HUES64 (cell line): ENCODE measurements around the gene PPP1R3F.

Source experiments
- H3K27ac ChIP-seq: 2 replicates; pipeline ENCODE4 v1.7.0; 2013; ENCODE audit warnings: low read depth, low read length, inconsistent platforms
- H3K27me3 ChIP-seq: 2 replicates; pipeline ENCODE4 v1.6.1; 2013; ENCODE audit warnings: mild to moderate bottlenecking, low read length; ENCODE audit not compliant: insufficient read depth
- H3K36me3 ChIP-seq: 2 replicates; pipeline ENCODE4 v1.6.1; 2013; ENCODE audit warnings: mild to moderate bottlenecking, low read length; ENCODE audit not compliant: insufficient read depth
- H3K4me1 ChIP-seq: 2 replicates; pipeline ENCODE4 v1.6.1; 2013; ENCODE audit warnings: mild to moderate bottlenecking, low read length, moderate library complexity; ENCODE audit not compliant: insufficient read depth
- H3K4me3 ChIP-seq: 2 replicates; pipeline ENCODE4 v1.5.1; 2013; ENCODE audit warnings: mild to moderate bottlenecking, low read length, moderate library complexity
- H3K9ac ChIP-seq: 2 replicates; pipeline ENCODE4 v1.6.1; 2013; ENCODE audit warnings: mild to moderate bottlenecking, low read depth, low read length
- H3K9me3 ChIP-seq: 2 replicates; pipeline ENCODE4 v1.6.1; 2013; ENCODE audit warnings: low read depth, low read length; ENCODE audit not compliant: insufficient read depth
- WGBS: fragments of 150-250, 120-280 bp; methylation state at CpG from one replicate; pipeline ENCODE4 v1.1.7; 2013; ENCODE audit warnings: missing lambda C conversion rate; 5-methylcytosine and 5-hydroxymethylcytosine counted together

Gene PPP1R3F

GRCh38 chrX:49233176-49233575, 36.4 kb upstream of the PPP1R3F start, which contains the start of gene CACNA1F:
Gene CACNA1F (minus strand): TSS chrX:49233340. CDS start chrX:49233309, 31 bp downstream.
- Histone ChIP-seq H3K36me3 (no peaks in the 10 kb centered on the region), H3K4me1 (no peaks in the 10 kb centered on the region), H3K4me3 (no peak within 1 kb of the TSS), H3K9ac (no peak within 1 kb of the TSS), H3K27ac (no peak within 1 kb of the TSS), H3K27me3 (no peaks in the 10 kb centered on the region), H3K9me3 (no peaks in the 10 kb centered on the region)
- WGBS = no CpG with 5 or more reads among the region's 9 CpGs

DNA sequence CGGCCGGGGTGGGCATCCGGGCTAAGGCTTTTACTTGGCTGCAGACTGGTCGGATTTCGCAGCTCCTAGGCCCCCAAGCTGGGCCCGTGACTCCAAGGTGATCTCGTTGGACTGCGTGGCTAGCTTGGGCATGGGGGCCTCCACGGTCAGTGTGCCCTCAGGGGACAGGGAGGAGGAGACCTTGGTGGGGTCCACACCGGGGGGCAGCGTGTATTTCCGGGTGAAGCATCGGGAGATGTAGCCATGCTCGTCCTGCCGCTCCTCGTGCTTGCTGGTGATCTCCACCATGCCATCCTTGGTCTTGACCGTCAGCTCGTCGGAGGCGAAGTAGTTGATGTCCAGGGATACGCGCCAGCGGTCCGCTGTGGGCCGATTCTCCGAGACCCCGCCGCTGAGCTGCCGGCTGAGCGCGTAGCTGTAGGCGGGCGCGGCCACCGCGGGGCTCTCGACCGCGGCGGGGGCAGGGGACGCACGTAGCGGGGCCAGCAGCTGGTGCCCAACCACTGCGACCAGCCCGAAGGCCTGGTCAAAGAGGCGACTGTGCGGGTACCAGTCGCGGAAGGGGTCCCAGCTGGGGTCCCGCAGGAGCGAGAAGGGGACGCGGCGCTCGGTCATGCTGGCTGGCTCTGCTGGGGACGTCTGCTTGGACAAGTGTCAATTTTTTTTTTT, 35.6 kb upstream of the PPP1R3F start:
- no peak overlapping the region for H3K9ac ChIP-seq
- H3K9me3 ChIP-seq = no peaks in the 10 kb centered on the region
- WGBS = 94% methylated on average over 56 of the region's 56 CpGs
- no peak overlapping the region for H3K4me3 ChIP-seq
- H3K4me1 ChIP-seq = no peaks in the 10 kb centered on the region
- no peaks in the 10 kb centered on the region for H3K36me3 ChIP-seq
- H3K27me3 ChIP-seq = no peaks in the 10 kb centered on the region
- H3K27ac ChIP-seq = no peak overlapping the region

- Histone ChIP-seq H3K4me1 (no peaks in the 10 kb centered on the region), H3K27ac (no peak overlapping the region), H3K27me3 (no peaks in the 10 kb centered on the region), H3K4me3 (no peak overlapping the region), H3K9me3 (no peaks in the 10 kb centered on the region), H3K9ac (no peak overlapping the region), H3K36me3 (no peaks in the 10 kb centered on the region)
- 96% methylated on average over 9 of the region's 9 CpGs for WGBS
These were observed 32.5 kb upstream of the PPP1R3F start for GRCh38 chrX:49237060-49237459.

DNA sequence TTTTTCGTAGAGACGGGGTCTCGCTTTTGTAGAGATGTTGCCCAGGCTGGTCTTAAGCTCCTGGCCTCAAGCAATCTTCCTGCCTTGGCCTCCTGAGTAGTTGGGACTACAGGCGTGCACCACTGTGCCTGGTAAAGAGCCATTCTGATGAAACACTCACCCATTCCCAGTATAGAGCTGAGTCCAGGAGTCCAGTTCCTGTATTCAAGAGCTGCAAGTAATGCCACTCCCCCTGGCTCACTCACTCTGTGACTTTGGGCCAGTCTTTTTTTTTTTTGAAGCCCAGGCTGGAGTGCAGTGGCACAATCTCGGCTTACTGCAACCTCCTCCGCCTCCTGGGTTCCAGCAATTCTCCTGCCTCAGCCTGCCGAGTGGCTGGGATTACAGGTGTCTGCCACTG, 30.9 kb upstream of the PPP1R3F start:
- no peaks in the 10 kb centered on the region for H3K4me1 ChIP-seq
- H3K9me3 ChIP-seq = no peaks in the 10 kb centered on the region
- no peak overlapping the region for H3K9ac ChIP-seq
- no peak overlapping the region for H3K27ac ChIP-seq
- H3K36me3 ChIP-seq = peaks cover 3% of the 10 kb centered on the region; the same call in 1 of the 2 replicates
- whole genome bisulfite sequencing = 95% methylated on average over 7 of the region's 7 CpGs
- no peaks in the 10 kb centered on the region for H3K27me3 ChIP-seq
- no peak overlapping the region for H3K4me3 ChIP-seq

- Histone ChIP-seq H3K27ac (no peak overlapping the region), H3K36me3 (peaks cover 3% of the 10 kb centered on the region; the same call in 1 of the 2 replicates), H3K4me1 (no peaks in the 10 kb centered on the region), H3K9ac (no peak overlapping the region; the same call in 1 of the 2 replicates), H3K4me3 (no peak overlapping the region), H3K9me3 (no peaks in the 10 kb centered on the region), H3K27me3 (no peaks in the 10 kb centered on the region)
- WGBS = 93% methylated on average over 12 of the region's 12 CpGs
These were observed 27.0 kb upstream of the PPP1R3F start for GRCh38 chrX:49242545-49243066.

- no peak overlapping the region for H3K27ac ChIP-seq
- 94% methylated on average over 12 of the region's 12 CpGs for WGBS
- no peak overlapping the region for H3K9ac ChIP-seq
- H3K4me3 ChIP-seq = no peak overlapping the region
- no peaks in the 10 kb centered on the region for H3K27me3 ChIP-seq
- H3K9me3 ChIP-seq = no peaks in the 10 kb centered on the region
- H3K4me1 ChIP-seq = no peaks in the 10 kb centered on the region
- peaks cover 3% of the 10 kb centered on the region; the same call in 1 of the 2 replicates for H3K36me3 ChIP-seq
These were observed 26.4 kb upstream of the PPP1R3F start for GRCh38 chrX:49243166-49243565.

DNA sequence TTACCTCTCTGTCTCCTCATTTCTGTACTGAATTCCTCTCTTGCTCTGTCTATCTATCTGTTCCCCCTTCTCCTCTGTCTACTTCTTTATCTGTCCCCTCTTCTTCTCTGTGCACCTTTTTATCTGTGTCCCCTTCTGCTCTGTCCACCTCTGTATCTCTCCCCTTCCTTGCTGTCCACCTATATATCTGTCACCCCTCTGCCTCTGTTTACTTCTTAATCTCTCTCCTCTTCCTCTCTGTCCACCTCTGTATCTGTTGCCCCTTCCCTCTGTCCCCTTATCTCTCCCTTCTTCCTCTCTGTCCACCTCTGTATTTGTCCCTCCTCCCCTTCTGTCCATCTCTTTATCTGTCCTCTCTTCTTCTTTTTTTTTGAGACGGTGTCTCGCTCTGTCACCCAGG, 25.4 kb upstream of the PPP1R3F start:
- Histone ChIP-seq H3K27ac (no peak overlapping the region), H3K9ac (no peak overlapping the region), H3K27me3 (no peaks in the 10 kb centered on the region), H3K9me3 (no peaks in the 10 kb centered on the region), H3K4me1 (no peaks in the 10 kb centered on the region), H3K36me3 (peaks cover 3% of the 10 kb centered on the region; the same call in 1 of the 2 replicates), H3K4me3 (no peak overlapping the region)
- WGBS = 97% methylated on average over 2 of the region's 2 CpGs

- Histone ChIP-seq H3K27ac (no peak overlapping the region), H3K4me1 (no peaks in the 10 kb centered on the region), H3K27me3 (no peaks in the 10 kb centered on the region), H3K4me3 (no peak overlapping the region), H3K36me3 (peaks cover 3% of the 10 kb centered on the region; the same call in 1 of the 2 replicates), H3K9ac (no peak overlapping the region), H3K9me3 (no peaks in the 10 kb centered on the region)
- 96% methylated on average over 9 of the region's 10 CpGs for WGBS
These were observed 23.1 kb upstream of the PPP1R3F start for GRCh38 chrX:49246541-49246940.

DNA sequence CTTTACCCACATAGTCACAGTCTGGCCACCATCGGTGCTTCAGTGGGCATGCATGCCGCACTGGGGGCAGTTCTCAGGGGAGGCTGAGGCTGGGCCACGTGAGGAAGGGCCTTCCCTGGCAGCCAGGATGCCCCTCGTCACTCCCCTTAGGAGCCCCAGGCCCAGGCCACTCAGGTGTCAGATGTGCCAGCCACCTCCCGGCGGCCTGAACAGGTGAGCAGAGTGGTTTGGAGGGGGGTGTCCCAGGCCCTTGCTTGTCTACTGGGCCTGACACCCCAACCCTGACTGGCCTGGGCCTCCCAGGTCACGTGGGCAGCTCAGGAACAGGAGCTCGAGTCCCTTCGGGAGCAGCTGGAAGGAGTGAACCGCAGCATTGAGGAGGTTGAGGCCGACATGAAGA, 22.2 kb upstream of the PPP1R3F start:
- Histone ChIP-seq H3K9me3 (no peaks in the 10 kb centered on the region), H3K27ac (no peak overlapping the region), H3K36me3 (peaks cover 3% of the 10 kb centered on the region; the same call in 1 of the 2 replicates), H3K27me3 (no peaks in the 10 kb centered on the region), H3K4me3 (no peak overlapping the region), H3K4me1 (no peaks in the 10 kb centered on the region), H3K9ac (no peak overlapping the region)
- 93% methylated on average over 11 of the region's 11 CpGs for WGBS

GRCh38 chrX:49247916-49248811, 21.4 kb upstream of the PPP1R3F start:
- Histone ChIP-seq H3K4me1 (no peaks in the 10 kb centered on the region), H3K4me3 (no peak overlapping the region), H3K9ac (no peak overlapping the region), H3K9me3 (no peaks in the 10 kb centered on the region), H3K36me3 (peaks cover 3% of the 10 kb centered on the region; the same call in 1 of the 2 replicates), H3K27ac (no peak overlapping the region), H3K27me3 (no peaks in the 10 kb centered on the region)
- 92% methylated on average over 27 of the region's 28 CpGs for WGBS

- no peaks in the 10 kb centered on the region for H3K9me3 ChIP-seq
- no peak overlapping the region for H3K27ac ChIP-seq
- H3K4me1 ChIP-seq = no peaks in the 10 kb centered on the region
- no peak overlapping the region for H3K9ac ChIP-seq
- no peak overlapping the region for H3K4me3 ChIP-seq
- 100% methylated on average over 6 of the region's 6 CpGs for WGBS
- no peaks in the 10 kb centered on the region; the same call in 1 of the 2 replicates for H3K36me3 ChIP-seq
- no peaks in the 10 kb centered on the region for H3K27me3 ChIP-seq
These were observed 20.5 kb upstream of the PPP1R3F start for GRCh38 chrX:49249071-49249470.
